Type B pancreatic cell (in vitro differentiated cells): ENCODE results near the gene PRKG1. TPM values are rescaled to one million over a fixed set of nuclear protein-coding genes. Genes with fewer than 3 reads are reported as not detected.

Experiments
- DNase-seq: peaks from one replicate; pipeline ENCODE4 v3.0.0; 2021; ENCODE audit warnings: mixed read lengths; ENCODE audit not compliant: unreplicated experiment; ENCODE audit errors: extremely low spot score
- H3K27ac Mint-ChIP-seq: 2 replicates; pipeline ENCODE4 v1.8.0; 2021; ENCODE audit warnings: mild to moderate bottlenecking, mixed read lengths
- H3K27me3 Mint-ChIP-seq: 2 replicates; pipeline ENCODE4 v1.8.0; 2021; ENCODE audit warnings: mixed read lengths
- H3K36me3 Mint-ChIP-seq: 2 replicates; pipeline ENCODE4 v1.8.0; 2021; ENCODE audit warnings: mixed read lengths
- H3K4me1 Mint-ChIP-seq: one replicate; pipeline ENCODE4 v1.8.0; 2021; ENCODE audit warnings: mixed read lengths; ENCODE audit not compliant: unreplicated experiment
- H3K4me3 Mint-ChIP-seq: 2 replicates; pipeline ENCODE4 v1.8.0; 2021; ENCODE audit warnings: mild to moderate bottlenecking, mixed read lengths
- H3K9me3 Mint-ChIP-seq: 2 replicates; pipeline ENCODE4 v1.8.0; 2021; ENCODE audit warnings: mixed read lengths
- CTCF ChIP-seq: fragments of 200-600 bp; sonication (generic); conservative IDR thresholded peaks from 2 replicates; pipeline ENCODE4 v1.5.0; 2021; ENCODE audit warnings: antibody characterized with exemption, mild to moderate bottlenecking
- total RNA-seq: library from RNA; stranded (reverse); gene quantifications from 2 replicates; pipeline ENCODE4 v1.2.1, GENCODE V29; 2021; ENCODE audit warnings: low replicate concordance

PRKG1 gene
- total RNA-seq, 1 donor from 2014 or later: 12.3 TPM

- H3K36me3 Mint-ChIP-seq: no peaks in the 10 kb centered on the region
- H3K4me3 Mint-ChIP-seq: no peak overlapping the region
- no peak for DNase-seq
- no peaks in the 10 kb centered on the region for H3K4me1 Mint-ChIP-seq
- TF ChIP-seq CTCF: no peak
- H3K27me3 Mint-ChIP-seq: no peaks in the 10 kb centered on the region
- no peak overlapping the region for H3K27ac Mint-ChIP-seq
- H3K9me3 Mint-ChIP-seq: peaks cover 8% of the 10 kb centered on the region
These were observed 691.1 kb downstream of the PRKG1 start for GRCh38 chr10:51765284-51765971.

- no peaks in the 10 kb centered on the region for H3K27me3 Mint-ChIP-seq
- no peaks in the 10 kb centered on the region for H3K36me3 Mint-ChIP-seq
- H3K27ac Mint-ChIP-seq: no peak overlapping the region
- no peak for TF ChIP-seq CTCF
- no peak overlapping the region for H3K4me3 Mint-ChIP-seq
- no peak for DNase-seq
- H3K9me3 Mint-ChIP-seq: peaks cover 8% of the 10 kb centered on the region
- H3K4me1 Mint-ChIP-seq: no peaks in the 10 kb centered on the region
These were observed 692.3 kb downstream of the PRKG1 start for GRCh38 chr10:51766423-51767102.

DNA sequence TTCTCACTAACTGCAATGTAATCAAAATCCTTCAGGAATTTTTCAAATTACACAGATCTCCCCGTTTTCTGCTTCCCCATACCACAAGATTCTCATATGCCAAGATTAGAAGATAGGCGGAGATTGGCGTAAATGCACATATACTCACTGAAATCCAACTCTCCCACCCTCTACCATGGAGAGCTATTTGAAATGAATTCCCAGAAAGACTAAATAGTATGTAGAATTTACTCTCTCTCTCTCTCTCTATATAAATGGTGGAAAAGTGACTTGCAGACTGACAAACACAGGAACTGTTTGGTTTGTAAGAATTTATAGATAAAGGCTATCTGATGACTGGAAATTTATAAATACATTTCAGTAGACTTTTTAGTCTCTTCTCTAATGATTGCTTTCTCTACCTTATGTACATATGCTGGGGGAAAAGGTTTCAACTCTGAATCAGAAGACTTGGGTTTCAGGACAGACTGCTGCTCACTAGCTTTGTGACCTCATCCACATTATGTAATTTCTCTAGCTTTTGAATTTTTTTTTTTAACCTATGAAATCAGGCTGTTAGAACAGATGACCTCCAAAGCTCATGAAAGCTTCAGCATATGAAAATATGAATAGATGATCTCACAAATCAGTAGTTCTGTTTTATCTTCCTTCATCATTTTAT, 692.9 kb downstream of the PRKG1 start:
- no peak overlapping the region for H3K27ac Mint-ChIP-seq
- no peak for DNase-seq
- no peaks in the 10 kb centered on the region for H3K4me1 Mint-ChIP-seq
- no peaks in the 10 kb centered on the region for H3K27me3 Mint-ChIP-seq
- TF ChIP-seq CTCF: no peak
- no peak overlapping the region for H3K4me3 Mint-ChIP-seq
- peaks cover 8% of the 10 kb centered on the region for H3K9me3 Mint-ChIP-seq
- H3K36me3 Mint-ChIP-seq: no peaks in the 10 kb centered on the region

- Mint-ChIP-seq H3K36me3 (no peaks in the 10 kb centered on the region), H3K4me3 (no peak overlapping the region), H3K27me3 (no peaks in the 10 kb centered on the region), H3K4me1 (no peaks in the 10 kb centered on the region), H3K9me3 (peaks cover 8% of the 10 kb centered on the region), H3K27ac (no peak overlapping the region)
- DNase-seq: no peak
- TF ChIP-seq CTCF: no peak
These were observed 694.7 kb downstream of the PRKG1 start for GRCh38 chr10:51768886-51769465.

DNA sequence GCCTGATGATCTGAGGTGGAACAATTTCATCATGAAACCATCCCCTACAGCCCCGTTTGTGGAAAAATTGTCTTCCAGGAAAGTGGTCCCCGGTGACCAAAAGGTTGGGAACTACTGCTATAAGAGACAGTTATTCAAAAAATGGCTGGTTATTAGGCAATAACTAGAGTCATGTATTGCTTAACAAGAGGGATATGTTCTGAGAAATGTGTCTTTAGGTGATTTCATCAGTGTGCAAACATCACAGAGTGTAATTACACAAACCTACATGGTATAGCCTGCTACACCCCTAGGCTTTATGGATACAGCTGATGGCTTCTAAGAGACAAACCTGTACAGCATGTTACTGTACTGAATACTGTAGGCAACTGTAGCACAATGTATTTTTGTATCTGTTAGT, 696.4 kb downstream of the PRKG1 start:
- H3K9me3 Mint-ChIP-seq: peaks cover 8% of the 10 kb centered on the region
- no peak overlapping the region for H3K27ac Mint-ChIP-seq
- no peak for DNase-seq
- no peak overlapping the region for H3K4me3 Mint-ChIP-seq
- no peaks in the 10 kb centered on the region for H3K4me1 Mint-ChIP-seq
- no peaks in the 10 kb centered on the region for H3K27me3 Mint-ChIP-seq
- TF ChIP-seq CTCF: no peak
- no peaks in the 10 kb centered on the region for H3K36me3 Mint-ChIP-seq
